Brain pericyte (primary cell): ENCODE measurements around the gene SPR.

Source experiments
- DNase-seq: peaks from one replicate; pipeline ENCODE4 v3.0.0-alpha.2; 2012; ENCODE audit warnings: low read depth, low spot score

SPR gene

GRCh38 chr2:72931280-72931910, 44.2 kb downstream of the SPR start:
- no peak for DNase-seq

GRCh38 chr2:72932045-72932740, 45.0 kb downstream of the SPR start:
- DNase-seq, result no peak

- DNase-seq, result no peak
These were observed 45.6 kb downstream of the SPR start for GRCh38 chr2:72932805-72933204.

- no peak for DNase-seq
These were observed 46.0 kb downstream of the SPR start for GRCh38 chr2:72933207-72933606.

GRCh38 chr2:72933646-72934151, 46.5 kb downstream of the SPR start:
- DNase-seq, result no peak

- no peak for DNase-seq
These were observed 47.7 kb downstream of the SPR start for GRCh38 chr2:72934683-72935610.

- no peak for DNase-seq
These were observed 48.4 kb downstream of the SPR start for GRCh38 chr2:72935611-72935957.

- DNase-seq, result no peak
These were observed 49.6 kb downstream of the SPR start for GRCh38 chr2:72936660-72937355.

- no peak for DNase-seq
These were observed 50.1 kb downstream of the SPR start for GRCh38 chr2:72937356-72937669.

GRCh38 chr2:72938455-72938854, 51.2 kb downstream of the SPR start:
- no peak for DNase-seq

- DNase-seq, result no peak
These were observed 53.2 kb downstream of the SPR start for GRCh38 chr2:72940361-72940760.

GRCh38 chr2:72940786-72941185, 53.6 kb downstream of the SPR start:
- no peak for DNase-seq
